ENCODE data around the gene CGN.
"Not testable (repeated sequence)": the region's sequence is repeated elsewhere in the genome, so short reads cannot be mapped to it uniquely, and the experiment has no call there.

CGN gene

GRCh38 chr1:151502035-151502700 lies 9.0 kb upstream of the CGN start:
- no peak for DNase-seq (ENCODE audit: low read depth)

GRCh38 chr1:151502859-151503780 lies 8.1 kb upstream of the CGN start:
- DNase-seq (ENCODE audit: low read depth): no peak

GRCh38 chr1:151504252-151504651 lies 6.9 kb upstream of the CGN start:
- no peak for DNase-seq (ENCODE audit: low read depth)

GRCh38 chr1:151504759-151505158 lies 6.4 kb upstream of the CGN start:
- DNase-seq (ENCODE audit: low read depth): no peak

- no peak for DNase-seq (ENCODE audit: low read depth)
These were observed 2.4 kb upstream of the CGN start for GRCh38 chr1:151508833-151509232.

GRCh38 chr1:151509350-151510019 lies 1.7 kb upstream of the CGN start:
- DNase-seq (ENCODE audit: low read depth): no peak

- no peak for DNase-seq (ENCODE audit: low read depth)
These were observed 1.2 kb upstream of the CGN start for GRCh38 chr1:151510020-151510405.

GRCh38 chr1:151510614-151510956 lies 602 bp upstream of the CGN start:
- no peak for DNase-seq (ENCODE audit: low read depth)

- DNase-seq (ENCODE audit: low read depth): no peak
These were observed 539 bp downstream of the CGN start for GRCh38 chr1:151511636-151512215.

GRCh38 chr1:151512326-151512725 lies 1.1 kb downstream of the CGN start:
- DNase-seq (ENCODE audit: low read depth): no peak

- no peak for DNase-seq (ENCODE audit: low read depth)
These were observed 1.8 kb downstream of the CGN start for GRCh38 chr1:151512801-151513625.

GRCh38 chr1:151513626-151514121 lies 2.5 kb downstream of the CGN start:
- DNase-seq (ENCODE audit: low read depth): no peak

- no peak for DNase-seq (ENCODE audit: low read depth)
These were observed 3.2 kb downstream of the CGN start for GRCh38 chr1:151514366-151514765.

GRCh38 chr1:151515265-151515664 lies 4.1 kb downstream of the CGN start:
- DNase-seq (ENCODE audit: low read depth): no peak

- no peak for DNase-seq (ENCODE audit: low read depth)
These were observed 4.9 kb downstream of the CGN start for GRCh38 chr1:151516031-151516511.

- no peak for DNase-seq (ENCODE audit: low read depth)
These were observed 7.2 kb downstream of the CGN start for GRCh38 chr1:151518431-151518830.

GRCh38 chr1:151518936-151519335 lies 7.7 kb downstream of the CGN start:
- DNase-seq (ENCODE audit: low read depth): no peak

- no peak for DNase-seq (ENCODE audit: low read depth)
These were observed 8.5 kb downstream of the CGN start for GRCh38 chr1:151519667-151520066.

GRCh38 chr1:151520359-151520758 lies 9.2 kb downstream of the CGN start:
- no peak for DNase-seq (ENCODE audit: low read depth)

- DNase-seq (ENCODE audit: low read depth): not testable (repeated sequence)
These were observed 11.2 kb downstream of the CGN start for GRCh38 chr1:151522427-151522826.

- no peak for DNase-seq (ENCODE audit: low read depth)
These were observed 12.1 kb downstream of the CGN start for GRCh38 chr1:151523326-151523725.

Data from activated T-cell treated with anti-CD3 and anti-CD28 coated beads for 1 hour (primary cell).